Activated T-helper 1 cell treated with anti-CD3 and anti-CD28 coated beads, Interleukin-2, amount 50 U/mL, for 16 hours (primary cell): Measurements from ENCODE around the gene CCDC124.

Source experiments
- DNase-seq, 2 donors: peaks; one replicate each; pipeline ENCODE4 v3.0.0-alpha.2; 2020; ENCODE audit warnings: low read depth in 1 of 2, low spot score in 1 of 2

The CCDC124 gene

DNA sequence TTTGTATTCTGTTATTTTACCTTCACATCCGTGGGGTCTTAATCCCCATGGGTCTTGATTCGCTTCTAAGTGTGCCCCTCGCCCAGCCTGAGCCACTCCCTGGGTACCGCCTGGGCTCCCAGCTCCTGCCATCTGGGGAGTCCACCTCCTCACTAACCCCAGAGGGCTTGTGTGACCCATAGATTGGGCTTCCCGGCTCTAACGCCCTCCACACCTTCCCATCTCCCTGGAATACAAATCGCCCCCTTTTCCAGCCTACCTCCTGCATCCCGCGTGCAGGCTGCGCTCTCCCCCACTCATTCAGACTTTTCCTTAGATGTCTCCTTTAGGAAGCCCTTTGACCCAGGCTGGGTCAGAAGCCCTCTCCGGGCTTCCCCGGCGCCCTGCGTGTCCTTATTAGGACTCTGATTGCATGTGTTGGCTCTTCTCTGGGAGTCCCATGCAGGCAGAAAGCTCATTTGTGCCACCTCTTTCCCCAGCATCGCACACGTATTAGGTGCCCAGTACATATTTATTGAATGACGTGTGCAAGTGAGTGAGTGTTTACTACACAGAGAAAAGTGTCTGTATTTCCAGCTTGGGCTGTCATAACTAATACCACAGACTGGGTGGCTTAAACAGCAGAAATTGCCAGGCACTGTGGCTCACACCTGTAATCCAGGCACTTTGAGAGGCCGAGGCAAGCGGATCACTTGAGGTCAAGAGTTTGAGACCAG, 757 bp downstream of the CCDC124 start:
- no peak for DNase-seq

DNA sequence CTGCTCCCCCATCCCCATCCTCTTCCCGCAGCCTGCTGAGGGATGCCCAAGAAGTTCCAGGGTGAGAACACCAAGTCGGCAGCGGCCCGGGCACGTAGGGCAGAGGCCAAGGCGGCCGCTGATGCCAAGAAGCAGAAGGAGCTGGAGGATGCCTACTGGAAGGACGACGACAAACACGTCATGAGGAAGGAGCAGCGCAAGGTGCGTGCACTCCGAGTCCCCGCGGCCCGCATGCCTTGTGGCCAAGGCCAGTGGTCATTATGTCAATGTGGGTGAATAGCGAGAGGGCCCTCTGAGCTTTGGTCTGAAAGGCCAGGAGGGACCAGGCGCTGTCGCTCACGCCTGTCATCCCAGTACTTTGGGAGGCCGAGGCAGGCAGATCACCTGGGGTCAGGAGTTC, 3.6 kb downstream of the CCDC124 start:
- no peak for DNase-seq

DNA sequence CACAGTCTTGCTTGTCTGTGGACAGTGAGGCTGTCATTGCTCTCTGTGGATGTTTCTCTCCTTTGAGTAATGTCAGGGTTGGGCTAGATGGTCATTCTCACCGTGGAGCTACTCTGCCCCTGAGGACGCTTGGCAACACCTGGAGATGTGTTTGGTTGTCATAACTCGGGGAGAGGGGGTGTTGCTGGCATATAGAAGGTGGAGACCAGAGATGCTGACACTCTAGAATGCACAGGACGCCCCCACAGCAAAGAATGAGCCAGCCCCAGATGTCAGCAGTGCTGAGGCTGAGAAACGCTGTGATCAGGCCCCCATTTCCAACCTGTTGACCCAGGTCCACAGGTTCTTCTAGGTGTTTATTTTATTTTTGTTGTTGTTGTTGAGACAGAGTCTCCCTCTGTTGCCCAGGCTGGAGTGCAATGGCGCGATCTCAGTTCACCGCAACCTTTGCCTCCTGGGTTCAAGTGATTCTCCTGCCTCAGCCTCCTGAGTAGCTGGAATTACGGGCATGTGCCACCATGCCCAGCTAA, 4.6 kb downstream of the CCDC124 start:
- no peak for DNase-seq

DNA sequence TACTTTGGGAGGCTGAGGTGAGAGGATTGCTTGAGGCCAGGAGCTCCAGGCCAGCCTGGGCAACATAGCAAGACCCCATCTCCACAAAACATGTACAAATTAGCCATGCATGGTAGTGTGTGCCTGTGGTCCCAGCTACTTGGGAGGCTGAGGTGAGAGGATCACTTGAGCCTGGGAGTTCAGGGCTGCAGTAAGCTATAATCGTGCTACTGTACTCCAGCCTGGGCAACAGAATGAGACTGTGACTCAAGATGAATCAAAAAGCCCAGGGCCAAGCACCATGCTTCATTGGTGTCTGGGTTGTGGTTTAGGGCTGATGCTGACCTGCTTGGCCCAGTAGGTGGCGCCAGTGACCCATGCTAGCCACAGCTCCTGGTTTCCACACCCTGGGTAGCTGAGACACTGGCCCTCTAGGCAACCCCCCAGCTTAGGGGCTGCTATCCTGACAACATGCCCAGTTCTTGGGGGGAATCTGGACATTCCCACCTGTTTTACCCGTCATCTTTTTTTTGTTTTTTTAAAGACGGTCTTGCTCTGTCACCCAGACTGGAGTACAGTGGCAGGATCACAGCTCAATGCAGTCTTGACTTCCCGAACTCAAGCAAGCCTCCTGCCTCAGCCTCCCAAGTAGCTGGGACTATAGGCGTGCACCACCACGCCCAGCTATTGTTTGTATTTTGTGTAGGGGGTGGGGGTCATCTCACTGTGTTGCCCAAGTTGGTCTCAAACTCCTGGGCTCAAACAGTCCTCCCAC, 5.5 kb downstream of the CCDC124 start:
- peak; percentile 70 to 82 for DNase-seq

DNA sequence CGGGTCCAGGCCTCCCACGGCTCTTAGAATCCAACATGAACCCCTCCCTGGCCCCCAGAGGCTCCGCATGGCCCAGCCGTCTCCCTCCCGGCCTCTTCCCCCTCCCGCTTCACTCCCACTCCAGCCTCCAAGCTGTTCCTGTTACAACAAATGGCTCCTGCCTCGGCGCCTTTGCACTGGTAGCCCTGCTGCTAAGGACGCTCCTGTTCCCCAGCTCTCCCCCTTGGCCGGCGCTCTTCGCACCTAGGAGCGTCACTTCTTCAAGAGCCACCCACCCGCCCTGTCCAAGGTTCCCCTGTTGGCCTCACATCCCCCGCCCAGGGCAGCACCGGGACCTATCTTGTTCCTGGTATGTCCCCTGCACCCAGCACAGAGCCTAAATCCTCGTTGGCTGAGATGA, 9.4 kb downstream of the CCDC124 start:
- DNase-seq: no peak

DNA sequence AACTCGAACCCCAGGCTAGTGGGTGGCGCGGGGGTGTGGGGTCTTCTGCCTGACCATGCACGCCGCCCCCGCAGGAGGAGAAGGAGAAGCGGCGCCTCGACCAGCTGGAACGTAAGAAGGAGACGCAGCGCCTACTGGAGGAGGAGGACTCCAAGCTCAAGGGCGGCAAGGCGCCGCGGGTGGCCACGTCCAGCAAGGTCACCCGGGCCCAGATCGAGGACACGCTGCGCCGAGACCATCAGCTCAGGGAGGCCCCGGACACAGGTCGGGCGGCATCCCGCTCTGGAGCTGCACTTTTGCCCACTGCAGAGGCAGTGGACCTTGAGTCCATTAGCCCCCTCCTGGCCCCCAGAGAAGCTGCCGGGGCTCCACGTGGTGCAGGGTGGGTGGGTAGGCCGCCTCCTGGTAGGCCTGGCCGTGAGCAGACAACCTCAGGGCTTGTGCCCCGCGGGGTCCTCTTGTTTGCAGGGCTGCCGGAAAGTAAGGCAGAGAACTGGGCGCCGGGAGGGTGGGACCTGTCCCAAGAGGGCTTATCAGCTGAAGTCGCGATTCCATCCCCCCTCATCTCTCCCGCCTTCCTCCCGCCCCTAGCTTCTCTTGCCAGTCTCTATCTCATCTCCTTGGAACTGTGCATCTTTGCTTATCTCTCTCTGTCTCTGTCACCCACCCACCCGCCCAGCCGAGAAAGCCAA, 9.9 kb downstream of the CCDC124 start:
- DNase-seq: no peak

DNA sequence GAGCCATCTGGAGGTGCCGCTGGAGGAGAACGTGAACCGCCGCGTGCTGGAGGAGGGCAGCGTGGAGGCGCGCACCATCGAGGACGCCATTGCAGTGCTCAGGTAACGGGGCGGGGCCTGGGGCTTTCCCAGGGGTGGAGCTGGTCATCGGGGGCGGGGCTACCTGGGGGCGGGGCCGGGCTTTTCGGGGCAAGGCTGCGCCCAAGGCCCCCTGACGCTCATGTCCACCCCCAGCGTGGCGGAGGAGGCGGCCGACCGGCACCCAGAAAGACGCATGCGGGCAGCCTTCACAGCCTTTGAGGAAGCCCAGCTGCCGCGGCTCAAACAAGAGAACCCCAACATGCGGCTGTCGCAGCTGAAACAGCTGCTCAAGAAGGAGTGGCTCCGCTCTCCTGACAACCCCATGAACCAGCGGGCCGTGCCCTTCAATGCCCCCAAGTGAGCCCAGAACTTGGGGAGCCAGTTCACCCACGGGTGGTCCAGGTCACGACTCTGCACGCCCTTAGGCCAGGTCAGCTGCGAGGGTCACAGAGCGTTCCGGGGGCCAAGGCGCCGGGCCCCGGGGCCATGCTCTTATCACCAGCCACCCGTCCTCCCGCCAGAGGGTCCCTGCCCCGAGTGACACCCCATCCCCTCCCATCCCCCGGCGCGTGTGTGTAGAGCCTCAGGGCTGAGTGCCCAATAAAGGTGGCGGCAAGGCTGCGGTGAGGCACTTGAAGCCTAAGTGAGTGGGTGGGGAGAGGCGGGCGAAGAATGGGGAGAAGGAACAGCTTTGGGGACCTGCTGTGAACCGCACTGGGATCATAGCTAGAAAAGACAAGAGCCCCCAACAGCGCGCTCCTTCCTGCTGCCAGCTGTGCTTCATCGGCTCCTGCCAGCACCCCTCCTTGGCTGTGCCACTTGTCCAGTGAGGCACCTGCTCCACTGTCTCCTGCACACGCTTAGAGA, 10.7 kb downstream of the CCDC124 start:
- DNase-seq: no peak

DNA sequence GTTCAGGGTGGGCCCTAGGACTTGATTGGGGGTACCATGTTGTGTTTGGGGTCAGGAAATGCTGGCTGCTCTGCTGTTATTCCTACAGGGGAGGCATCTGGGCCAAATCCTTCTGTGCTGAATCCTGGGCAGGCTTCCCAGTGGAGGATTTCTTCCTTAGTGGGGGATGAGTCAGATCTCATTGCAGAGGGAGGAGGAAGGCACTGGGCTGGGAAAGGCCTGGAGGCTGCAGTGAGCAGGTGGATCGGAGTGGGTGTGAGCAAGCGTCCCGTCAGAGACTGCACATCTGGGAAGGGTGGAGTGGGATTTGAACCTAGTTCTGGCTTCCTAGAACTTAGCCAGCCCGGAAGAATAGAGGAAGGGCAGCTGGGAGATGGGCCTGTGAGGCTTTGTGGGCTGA, 11.5 kb downstream of the CCDC124 start:
- DNase-seq: no peak

DNA sequence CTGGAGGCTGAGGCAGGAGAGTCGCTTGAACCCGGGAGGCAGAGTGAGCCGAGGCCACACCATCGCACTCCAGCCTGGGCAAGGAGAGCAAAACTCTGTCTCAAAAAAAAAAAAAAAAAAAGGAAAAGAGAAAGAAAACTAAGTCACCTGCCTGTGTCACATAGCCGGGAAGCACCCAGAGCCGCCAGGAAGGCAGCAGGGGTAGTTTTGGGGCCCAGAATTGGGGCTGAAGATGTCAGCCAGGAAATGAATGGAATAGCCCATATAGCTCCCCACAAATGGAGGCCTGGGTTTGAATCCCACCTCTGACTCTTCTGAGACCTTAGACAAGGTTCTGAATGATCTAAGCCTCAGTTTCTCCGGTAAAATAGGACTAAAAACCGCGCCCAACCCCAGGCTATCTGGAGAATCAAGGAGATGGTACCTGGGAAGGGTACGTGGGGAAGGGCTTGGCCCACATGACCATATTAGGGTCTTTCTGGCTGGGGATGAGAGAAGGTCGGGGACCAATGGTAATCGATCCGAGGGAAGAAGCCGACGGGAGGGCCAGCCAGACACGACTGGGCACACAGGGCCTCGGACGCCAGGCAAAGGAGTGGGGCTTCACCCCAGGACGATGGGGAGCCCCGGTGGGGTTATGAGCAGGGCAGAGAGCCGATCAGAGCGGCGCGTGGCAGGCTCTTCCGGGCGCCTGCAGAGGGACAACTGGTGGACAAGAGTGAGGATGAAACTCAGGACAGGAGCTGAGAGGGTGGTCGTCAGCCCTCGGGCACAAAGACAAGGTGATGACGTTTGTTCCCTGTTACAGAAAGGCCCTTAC, 14.4 kb downstream of the CCDC124 start:
- no peak for DNase-seq

DNA sequence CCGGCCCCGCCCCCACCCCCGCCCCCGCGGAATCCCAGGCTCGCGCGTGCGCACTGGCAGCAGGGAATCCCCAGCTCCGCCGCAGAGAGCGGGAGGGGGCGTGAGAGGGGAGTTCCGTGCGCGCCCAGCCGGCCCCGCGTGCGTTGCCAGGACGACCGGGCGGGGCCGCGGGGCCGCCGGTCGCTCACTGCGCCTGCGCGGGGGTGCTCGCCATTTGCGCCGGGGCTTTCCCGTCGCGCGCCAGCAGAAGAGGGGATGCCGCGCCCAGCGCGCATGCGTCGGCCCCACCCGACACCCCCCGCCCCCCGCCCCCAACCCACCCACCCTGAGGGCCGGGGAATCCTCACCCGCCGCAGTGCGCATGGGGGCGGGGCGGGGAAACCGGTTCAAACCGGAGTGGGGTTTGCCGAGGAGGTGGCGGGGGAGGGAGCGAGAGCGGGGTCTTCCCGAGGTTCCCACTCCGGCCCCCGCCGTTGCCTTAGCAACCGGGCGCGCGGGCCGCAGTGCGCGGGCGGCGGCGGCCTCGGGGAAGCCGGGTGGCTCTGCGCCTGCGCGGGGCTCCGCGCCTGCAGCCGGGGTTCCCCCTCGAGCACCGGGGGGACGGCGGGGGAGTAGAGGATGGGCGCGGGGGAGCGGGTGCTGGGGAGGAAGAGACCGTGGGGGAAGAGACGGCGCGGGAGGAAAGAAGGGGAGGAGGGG, 15.1 kb downstream of the CCDC124 start:
- peak; percentile 82 to 97 for DNase-seq

DNA sequence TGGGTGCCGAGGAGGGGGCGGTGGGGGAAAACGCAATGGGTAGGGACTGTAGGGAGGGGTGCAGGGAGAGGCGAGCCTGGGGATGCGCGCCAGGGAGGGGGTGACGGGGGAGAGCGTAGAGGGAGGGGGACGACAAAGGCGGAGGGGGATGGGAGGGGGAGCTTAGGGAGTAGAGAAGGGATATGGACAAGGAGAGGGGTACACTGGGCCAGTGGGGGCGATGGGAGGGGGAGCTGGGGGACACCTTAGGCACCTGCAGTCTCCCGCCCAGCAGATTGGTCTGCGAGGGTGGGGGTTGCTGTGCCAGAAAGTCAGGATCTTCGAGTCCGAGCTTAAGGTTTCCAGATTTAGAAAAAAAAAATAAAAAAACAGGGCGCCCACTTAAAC, 15.7 kb downstream of the CCDC124 start:
- DNase-seq: no peak

DNA sequence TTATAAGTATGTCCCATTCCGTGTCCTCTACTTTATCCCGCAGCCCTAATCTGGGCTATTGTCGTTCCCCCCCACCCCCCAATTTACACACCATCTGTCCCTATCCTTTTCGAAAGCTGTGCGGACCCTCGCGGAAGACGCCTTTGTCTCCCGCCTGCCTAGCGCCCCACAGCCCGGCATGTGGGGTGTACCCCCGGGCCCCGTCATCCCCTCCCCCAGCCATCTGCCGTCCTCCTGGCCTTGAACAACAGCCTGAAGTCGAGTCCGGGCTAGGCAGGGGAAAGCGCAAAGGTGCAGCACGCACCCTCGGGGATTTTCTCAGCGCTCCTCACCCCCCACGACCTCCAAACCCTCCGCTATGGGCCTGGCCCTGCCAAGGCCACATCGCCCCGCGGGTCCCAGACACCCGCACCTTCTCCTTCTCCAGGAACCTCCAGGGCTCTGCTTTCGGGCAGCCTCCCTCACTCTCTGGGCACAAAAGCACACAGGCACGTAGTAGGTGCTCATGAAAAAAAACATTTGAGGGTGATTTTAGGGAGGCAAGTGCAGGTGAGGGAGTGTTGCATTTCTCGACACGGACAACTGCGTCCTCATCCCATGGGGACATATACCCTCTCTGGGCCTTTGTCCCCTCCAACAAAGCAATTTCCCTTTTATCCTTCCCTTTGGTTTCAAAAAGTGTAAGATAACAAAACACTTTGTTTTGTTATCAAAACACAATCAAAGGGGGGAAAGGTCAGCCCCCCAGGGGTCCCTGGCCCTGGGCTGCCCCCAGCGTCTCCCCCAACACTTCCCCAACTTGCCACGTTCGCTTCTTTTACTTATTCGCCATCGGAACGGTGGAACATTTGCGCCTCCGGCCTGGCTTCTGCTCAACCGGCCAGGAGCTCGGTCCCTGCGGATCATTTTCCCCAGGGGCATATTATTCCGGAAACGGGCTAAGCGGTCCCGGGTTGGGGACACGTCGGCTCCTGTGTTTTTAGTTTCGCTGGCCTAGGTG, 16.4 kb downstream of the CCDC124 start:
- DNase-seq: no peak

DNA sequence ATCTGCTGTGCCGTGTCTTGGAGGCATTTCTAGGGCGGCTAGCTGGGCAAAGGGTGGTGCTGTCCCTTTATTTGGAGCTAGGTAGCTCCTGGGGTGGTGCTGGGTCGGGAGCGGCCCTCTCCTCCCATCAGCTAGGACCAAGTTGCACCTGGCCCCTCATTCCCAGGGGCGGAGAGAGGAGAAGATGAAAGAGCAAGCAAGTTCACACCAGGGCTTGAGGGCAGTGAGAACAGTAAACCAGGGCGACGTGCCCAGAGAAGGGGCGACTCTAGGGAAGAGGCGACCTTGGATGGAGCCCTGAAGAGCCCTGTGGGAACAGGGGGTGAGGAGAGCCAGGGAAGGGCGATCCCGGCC, 17.1 kb downstream of the CCDC124 start:
- no peak for DNase-seq

DNA sequence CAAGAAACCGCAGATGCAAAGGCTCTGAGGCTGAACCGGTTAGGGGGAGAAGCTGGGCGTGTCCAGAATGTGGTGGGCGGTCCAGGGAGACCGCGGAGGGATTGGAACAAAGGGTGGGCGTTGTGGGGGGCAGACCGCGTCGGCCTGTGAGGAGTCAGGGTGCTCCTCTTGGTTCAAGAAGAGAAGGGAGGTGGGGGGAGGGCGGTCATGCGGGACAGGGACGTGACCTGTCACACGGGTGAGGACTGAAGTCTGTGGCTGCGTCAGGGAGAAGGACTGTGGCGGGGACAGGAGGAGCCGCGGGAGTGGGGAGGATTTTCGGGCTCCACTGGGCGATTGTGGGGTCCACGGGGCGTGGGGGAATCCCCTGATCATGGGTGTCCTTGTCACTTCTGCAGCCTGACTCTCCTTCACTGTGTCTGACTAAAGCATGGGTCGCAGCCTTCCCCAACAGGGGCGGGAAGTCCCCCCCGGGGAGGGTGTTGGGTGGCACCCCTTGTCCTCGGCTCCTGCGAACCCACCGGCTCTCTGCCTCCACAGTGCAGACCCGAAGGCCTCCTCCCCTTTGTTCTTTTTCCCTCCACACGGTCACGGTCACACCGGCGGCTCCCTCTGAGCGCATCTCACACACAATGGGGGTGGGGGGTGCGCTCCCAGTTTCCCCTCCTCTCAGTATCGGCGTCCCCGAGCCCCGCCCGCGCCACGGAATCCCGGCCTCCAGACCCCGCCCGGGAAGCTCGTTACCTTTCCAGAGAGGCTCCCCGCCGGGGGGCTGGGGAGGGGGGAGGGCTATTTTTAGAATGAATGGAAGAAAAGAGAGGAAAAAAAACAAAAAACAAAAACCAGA, 17.7 kb downstream of the CCDC124 start:
- peak in 1 of 2 donors; percentile 12 for DNase-seq

DNA sequence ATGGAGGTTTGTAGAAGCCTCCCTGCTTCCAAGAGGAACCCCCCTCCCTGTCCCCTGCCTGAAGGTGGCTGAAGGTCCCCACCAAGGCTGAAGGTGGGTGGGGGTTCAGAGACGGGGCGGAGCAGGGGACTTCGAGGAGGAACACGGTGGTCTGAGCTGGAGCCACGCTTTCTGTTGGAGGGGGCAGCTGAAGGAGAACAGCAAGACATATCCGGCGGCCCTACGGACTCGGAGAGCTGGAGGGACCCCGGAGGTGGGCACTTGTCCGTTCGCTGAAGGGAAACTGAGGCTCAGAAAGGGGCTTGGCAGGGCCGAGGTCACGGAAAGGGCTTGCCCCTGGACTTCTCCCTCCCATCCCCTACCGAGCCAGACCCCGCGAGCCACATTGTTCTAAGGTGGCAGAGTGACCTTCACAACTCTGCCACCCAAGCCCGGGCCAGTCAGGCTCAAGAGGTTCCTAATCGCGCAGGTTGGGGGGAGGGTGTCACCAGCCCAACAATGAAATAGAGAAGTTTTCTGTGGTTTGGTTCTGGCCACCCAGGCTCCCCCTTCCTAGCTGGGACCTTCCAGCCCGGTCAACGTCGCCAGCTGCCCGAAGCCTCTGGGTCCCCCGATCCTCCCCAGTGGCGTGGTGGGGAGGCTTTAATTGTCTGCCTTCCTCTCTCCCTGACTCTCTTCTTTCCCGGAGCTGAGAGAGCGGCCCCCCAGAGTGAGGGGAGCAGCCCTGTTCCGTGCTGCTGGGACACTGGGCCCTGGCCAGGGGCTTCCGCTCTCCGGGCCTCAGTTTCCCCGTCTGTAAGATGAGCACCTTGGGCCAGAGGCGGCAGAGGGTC, 18.6 kb downstream of the CCDC124 start:
- no peak for DNase-seq
